Measurements from ENCODE around the gene AMACR.

The AMACR gene

DNA sequence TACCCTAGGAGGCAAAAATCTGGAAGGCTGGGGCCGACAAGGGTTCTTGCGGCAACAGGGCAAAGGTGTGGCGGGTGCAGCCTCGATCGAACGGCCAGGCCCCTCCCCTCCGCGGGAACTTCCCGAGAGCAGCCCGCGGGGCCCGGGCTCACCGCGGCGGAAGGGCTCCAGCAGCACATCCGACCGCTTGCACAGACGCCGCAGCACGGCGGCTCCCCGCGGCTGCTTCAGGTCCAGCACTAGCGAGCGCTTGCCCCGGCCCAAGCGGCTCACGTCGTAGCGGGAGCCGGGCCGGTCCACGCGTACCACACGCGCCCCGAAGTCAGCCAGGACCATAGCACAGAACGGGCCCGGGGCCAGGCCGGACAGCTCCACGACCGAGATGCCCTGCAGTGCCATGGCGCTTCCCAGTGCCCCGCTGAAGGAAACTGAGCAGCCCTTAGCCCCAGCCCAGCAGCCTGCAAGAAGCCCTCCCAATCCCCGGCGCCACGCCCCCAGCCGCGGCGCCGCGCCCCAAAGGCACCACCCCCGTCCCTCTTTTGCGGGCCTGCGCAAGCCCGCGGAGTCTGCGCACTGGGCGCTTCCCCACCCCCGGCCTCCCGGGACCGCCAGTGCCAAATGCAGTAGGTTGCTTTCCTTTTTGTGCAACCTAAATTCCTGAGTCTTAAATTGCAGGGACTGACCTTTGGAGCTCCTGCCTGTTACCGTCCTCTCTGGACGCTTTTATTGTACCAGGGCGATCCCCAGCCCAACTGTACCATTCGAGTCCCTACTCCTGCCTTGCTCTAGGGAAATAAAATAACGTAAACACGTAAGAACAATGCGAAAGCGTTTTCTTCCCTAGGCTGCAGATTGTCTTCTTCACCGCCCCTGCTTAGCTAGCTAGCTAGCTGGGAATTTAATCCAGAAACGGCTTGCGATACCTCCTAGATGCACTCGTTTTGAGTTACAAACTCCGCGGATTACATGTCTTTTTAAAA, at the start of gene AMACR:
Gene AMACR, minus strand, starts transcription at position 430 of the 980 bp plus-strand sequence. Its CDS starts 31 bp downstream, at position 399.
- peak; percentile 96 for DNase-seq

- DNase-seq, result no peak
These were observed 49.7 kb upstream of the AMACR start for GRCh38 chr5:34057569-34057968.

DNA sequence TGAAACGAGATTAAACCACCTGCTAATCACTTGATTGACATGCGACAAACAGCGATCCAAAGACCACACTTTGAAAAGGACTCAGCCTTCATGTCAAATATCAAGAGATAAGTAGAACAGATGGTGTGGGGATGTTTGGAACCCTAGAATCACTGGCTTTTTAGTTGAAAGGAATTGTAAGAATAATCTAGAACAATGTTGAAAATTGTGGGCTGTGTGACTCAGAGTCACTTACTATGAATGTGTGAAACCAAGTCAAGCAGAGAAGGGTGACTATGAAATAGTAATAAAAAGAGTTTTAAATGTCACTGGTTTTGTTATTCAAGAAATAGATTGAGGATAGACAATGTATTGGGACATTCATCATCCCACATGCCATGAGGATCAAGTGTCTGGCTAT, 49.3 kb upstream of the AMACR start:
- DNase-seq, result no peak

- no peak for DNase-seq
These were observed 47.8 kb upstream of the AMACR start for GRCh38 chr5:34055667-34056066.

DNA sequence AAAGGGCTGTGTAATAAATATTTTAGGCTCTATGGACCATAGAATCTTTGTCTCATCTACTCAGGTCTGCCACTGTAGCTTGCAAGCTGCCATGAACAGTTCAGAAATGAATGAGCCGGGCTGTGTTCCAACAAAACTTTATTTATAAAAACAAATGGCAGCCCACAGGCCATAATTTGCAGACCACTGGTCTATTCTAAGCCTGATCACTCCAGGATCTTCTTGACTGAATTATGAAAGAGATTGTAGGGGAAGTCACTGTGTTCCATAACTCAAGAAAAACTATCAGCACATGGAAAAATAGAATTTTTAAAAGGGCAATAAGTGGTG, 46.5 kb upstream of the AMACR start:
- no peak for DNase-seq

- no peak for DNase-seq
These were observed 45.9 kb upstream of the AMACR start for GRCh38 chr5:34053571-34054399.

GRCh38 chr5:34053133-34053532, 45.3 kb upstream of the AMACR start:
- peak; percentile 84 for DNase-seq

DNA sequence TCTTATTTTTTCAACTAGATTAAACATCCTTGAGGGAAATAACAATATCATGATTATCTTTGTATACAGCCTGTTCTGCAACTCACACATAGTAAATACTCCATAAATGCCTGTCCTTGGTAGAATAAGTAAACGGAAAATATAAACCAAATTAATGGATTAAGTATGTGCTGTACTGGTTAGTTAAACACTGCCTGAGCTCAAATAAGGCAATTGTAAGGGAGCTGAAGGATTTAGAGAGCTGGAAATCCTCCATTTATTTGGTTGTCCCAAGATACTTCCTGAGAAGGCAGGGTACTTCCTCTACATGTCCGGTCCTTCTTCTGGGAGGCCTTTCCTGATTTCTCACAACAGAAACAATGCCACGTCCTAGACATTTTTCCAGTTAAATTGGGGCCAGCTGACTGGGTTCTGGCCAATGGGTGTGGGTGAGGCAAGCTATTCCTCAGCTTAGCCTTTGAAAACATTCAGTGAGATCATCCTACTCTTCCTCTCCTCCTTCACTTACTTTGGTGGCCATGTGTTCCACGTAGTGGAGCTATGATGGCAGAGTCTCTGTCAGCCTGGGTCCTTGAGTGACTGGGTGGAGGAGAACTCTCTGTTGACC, 43.6 kb upstream of the AMACR start:
- no peak for DNase-seq

DNA sequence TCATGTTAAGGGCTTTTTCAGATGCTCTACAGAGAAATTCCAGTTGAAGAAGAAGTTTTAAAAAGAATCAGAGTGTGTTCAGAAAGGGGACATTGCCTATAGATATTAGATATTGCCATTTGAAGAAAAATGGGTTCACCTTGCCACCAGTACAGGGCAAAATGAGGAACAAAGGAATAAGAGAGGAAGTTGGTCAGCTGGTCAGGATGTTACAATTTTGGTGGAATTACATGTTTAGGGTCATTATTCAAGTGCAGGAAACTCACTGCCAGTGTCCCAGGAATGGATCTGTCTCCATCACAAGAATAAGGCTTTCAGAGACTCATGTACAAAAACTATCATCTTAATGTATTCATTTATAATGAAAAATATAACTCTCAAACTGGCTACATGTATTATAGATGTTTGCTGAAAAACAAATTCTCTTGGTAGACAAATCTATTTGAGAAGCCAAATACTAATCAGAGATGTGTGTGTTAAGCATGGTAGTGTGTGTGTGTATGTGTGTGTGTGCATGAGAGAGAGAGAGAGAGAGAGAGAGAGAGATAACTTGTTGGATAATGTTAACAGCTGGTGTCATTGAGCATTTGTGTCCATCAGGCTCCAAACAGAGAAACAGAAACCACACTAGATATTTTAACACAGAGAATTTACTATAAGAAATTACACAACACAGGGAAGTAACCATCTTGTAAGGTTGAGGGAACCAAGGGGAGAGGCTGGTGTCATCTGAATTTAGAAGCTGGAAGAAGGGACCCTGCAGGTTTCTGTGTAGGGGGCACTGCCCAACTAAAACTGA, 40.1 kb upstream of the AMACR start:
- no peak for DNase-seq

DNA sequence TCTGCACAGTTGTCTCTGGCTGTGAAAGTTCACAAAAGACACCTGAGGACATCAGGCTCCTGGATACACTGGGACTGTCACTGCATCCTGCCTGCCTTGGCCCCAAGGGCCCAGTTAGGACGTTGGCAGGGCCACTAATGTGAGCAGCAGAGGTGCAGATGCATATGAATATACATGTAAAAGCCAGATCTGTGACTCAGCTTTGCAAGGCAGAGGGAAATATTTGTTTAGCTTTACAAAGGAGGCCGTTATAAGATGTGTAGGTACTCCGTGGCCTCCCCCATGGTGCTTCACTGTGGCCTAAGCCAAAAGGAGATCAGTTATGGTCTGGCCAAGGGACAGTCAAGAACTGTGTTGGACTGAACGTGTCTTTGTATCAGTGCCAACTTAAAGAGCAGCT, 39.3 kb upstream of the AMACR start:
- no peak for DNase-seq

- DNase-seq, result peak; percentile 51
These were observed 38.1 kb upstream of the AMACR start for GRCh38 chr5:34045996-34046395.

- no peak for DNase-seq
These were observed 37.2 kb upstream of the AMACR start for GRCh38 chr5:34045023-34045422.

GRCh38 chr5:34043099-34043876, 35.4 kb upstream of the AMACR start, which contains the start of gene C1QTNF3:
Gene C1QTNF3, minus strand, starts transcription at chr5:34043213. Its CDS starts 88 bp downstream, at chr5:34043125.
- no peak for DNase-seq

DNA sequence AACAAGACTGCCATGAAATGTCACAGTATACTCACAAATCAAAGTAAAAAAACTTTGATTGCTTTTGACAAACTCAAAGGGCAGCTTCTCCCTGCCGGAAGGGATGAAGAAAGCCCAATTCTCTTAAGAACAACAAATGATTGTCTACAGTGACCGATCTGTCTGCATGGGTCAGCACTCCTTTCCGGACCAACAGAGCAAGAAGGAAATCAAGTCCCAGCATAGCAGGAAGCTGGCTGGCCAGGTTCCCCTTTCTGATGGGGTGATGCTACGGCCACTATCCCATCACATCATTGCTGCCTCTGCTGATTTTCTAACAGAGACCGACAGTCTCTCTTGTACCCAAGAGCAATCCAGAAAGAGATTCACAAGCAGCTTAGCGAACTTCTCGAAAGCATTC, 34.5 kb upstream of the AMACR start:
- DNase-seq, result no peak

DNA sequence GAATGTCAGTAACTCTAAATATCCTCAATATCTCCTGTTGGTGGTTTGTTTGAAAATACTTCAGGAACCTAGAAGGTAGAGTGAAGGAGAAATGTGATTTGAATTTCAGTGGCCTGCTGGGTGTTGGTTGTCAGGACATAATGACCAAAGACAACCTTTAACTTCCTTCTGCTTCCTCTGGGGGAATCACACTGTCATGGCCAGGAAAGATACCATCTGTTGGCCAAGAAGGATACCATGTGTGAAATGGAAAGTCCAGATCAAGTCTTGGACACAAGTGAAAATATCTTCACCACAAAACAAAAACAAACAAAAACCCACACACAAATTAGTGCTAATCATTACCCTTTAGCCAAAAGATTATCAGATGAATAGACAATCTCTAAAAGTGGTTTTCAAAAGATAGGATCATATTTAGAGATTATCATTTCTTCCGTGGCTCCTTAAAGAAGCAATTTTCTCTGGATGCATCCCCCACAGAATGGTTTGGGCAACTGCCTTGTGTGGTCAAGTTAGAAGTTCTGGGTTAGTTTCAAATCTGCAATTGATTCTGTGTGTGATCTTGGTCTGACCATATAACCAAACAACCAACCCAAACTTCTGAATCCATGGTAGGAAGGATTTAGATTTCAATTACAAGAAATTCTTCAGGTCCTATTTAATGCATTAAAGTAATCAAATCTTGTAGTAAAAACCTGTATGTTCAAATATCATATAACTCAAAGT, 33.6 kb upstream of the AMACR start:
- DNase-seq, result no peak

- no peak for DNase-seq
These were observed 32.6 kb upstream of the AMACR start for GRCh38 chr5:34040472-34040871.

- no peak for DNase-seq
These were observed 31.7 kb upstream of the AMACR start for GRCh38 chr5:34039398-34040157.

- DNase-seq, result no peak
These were observed 31.0 kb upstream of the AMACR start for GRCh38 chr5:34038838-34039237.

DNA sequence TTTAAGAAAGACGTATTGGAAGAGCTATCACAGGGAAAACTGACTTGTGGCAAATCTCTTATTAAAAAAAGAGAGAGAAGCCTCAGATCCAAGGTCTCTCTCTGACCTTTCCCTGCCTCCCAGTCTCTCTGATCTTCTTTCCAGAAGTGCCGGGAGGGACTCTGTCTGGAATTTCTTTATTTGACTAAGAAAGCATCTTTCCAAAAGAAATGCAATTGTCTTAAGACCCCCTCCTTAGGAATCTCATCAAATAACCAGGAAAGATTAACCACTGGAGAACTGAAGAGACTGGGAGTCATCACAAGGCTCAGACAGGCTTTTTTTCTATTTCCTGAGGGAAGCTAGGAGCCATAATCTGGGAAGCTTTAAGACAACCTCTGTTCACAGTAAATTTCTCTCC, 30.5 kb upstream of the AMACR start:
- no peak for DNase-seq

DNA sequence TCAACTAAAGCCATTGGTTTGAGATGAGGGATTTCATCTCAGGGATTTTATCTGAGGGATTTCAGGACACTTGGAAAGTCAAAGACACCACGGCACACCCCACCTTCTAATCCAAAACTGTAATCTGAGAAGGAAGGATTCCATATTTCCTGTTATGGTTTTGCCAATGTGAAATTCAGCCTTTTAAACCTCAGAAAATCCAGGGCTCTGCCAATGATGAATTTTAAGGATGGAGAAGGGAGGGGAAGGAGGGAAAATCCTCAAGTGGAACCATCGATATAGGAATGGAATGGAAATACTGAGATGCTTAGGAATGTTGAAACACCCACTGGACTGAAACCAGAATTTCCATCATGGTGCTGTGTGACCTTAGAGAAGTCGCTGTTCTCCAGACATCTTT, 29.9 kb upstream of the AMACR start:
- DNase-seq, result no peak
